Kidney epithelial cell (primary cell): ENCODE measurements around the gene PAPPA. TPM values are rescaled to one million over a fixed set of nuclear protein-coding genes. Genes with fewer than 3 reads are reported as not detected.

Source experiments
- DNase-seq: peaks from one replicate; pipeline ENCODE4 v3.0.0-alpha.2; 2010; ENCODE audit warnings: low read depth
- H3K27me3 ChIP-seq: 2 replicates; pipeline ENCODE4 v1.6.0; 2011; ENCODE audit warnings: low read length; ENCODE audit not compliant: control insufficient read depth, insufficient read depth
- H3K36me3 ChIP-seq: 2 replicates; pipeline ENCODE4 v1.5.1; 2011; ENCODE audit warnings: low read length; ENCODE audit not compliant: control insufficient read depth, insufficient read depth
- H3K4me3 ChIP-seq: 2 replicates; pipeline ENCODE4 v1.5.1; 2011; ENCODE audit warnings: low read depth, mild to moderate bottlenecking, control low read depth, low read length
- CTCF ChIP-seq: IDR thresholded peaks from 2 replicates; pipeline ENCODE4 v1.5.1; 2011; ENCODE audit warnings: mild to moderate bottlenecking, moderate library complexity, low read length, control low read depth, inconsistent platforms; ENCODE audit not compliant: insufficient read depth, poor library complexity, severe bottlenecking
- total RNA-seq: library from RNA; depleted of rRNA; stranded (reverse); fragments of >200 nt; gene quantifications from 2 replicates; pipeline ENCODE4 v1.2.3, GENCODE V29; 2015

The PAPPA gene
- total RNA-seq, 1 donor from 2014 or later = 15.4 TPM

GRCh38 chr9:116276196-116276493 lies 122.6 kb downstream of the PAPPA start:
- no peaks in the 10 kb centered on the region for H3K27me3 ChIP-seq

GRCh38 chr9:116276651-116277121 lies 123.1 kb downstream of the PAPPA start:
- no peaks in the 10 kb centered on the region for H3K27me3 ChIP-seq
- no peak for DNase-seq
- no peak for TF ChIP-seq CTCF
- no peak overlapping the region for H3K4me3 ChIP-seq
- no peaks in the 10 kb centered on the region for H3K36me3 ChIP-seq

More at GRCh38 chr9:116276196-116276493, 122.6 kb downstream of the PAPPA start:
- Histone ChIP-seq H3K4me3 (no peak overlapping the region), H3K36me3 (no peaks in the 10 kb centered on the region)
- no peak for TF ChIP-seq CTCF
- DNase-seq = no peak

- Histone ChIP-seq H3K27me3 (no peaks in the 10 kb centered on the region), H3K4me3 (no peak overlapping the region), H3K36me3 (no peaks in the 10 kb centered on the region)
- DNase-seq = no peak
- no peak for TF ChIP-seq CTCF
Measured at GRCh38 chr9:116278326-116278725, 124.7 kb downstream of the PAPPA start.

DNA sequence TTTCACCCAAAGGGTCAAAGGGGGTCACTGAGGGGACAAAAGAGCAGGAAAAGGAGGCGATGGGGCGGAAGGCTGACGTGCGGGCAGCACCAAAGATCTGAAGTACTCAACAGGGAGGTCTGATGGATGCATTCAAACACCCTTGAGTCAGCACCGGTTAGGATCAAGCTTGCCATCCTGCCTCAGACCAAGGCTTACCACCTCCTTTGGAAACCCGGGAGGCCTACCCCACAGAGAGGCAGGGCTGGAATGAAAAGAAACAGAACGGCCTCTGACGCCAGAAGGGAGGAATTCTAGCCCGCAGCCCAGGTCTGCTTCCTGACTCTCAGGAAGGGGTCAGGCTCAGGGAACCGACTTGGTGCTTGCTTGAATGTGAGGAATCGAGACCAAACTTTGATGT lies 125.6 kb downstream of the PAPPA start:
- no peak overlapping the region for H3K4me3 ChIP-seq
- no peak for TF ChIP-seq CTCF
- H3K36me3 ChIP-seq = no peaks in the 10 kb centered on the region
- DNase-seq = no peak
- no peaks in the 10 kb centered on the region for H3K27me3 ChIP-seq

GRCh38 chr9:116280529-116280928 lies 126.9 kb downstream of the PAPPA start:
- H3K27me3 ChIP-seq = no peaks in the 10 kb centered on the region
- no peak for DNase-seq
- no peak overlapping the region for H3K4me3 ChIP-seq
- no peaks in the 10 kb centered on the region for H3K36me3 ChIP-seq
- no peak for TF ChIP-seq CTCF

GRCh38 chr9:116282597-116282996 lies 129.0 kb downstream of the PAPPA start:
- no peak for DNase-seq
- Histone ChIP-seq H3K4me3 (no peak overlapping the region), H3K36me3 (no peaks in the 10 kb centered on the region), H3K27me3 (no peaks in the 10 kb centered on the region)
- no peak for TF ChIP-seq CTCF
